Activated naive CD8-positive, alpha-beta T cell treated with anti-CD3 and anti-CD28 coated beads for 36 hours (primary cell): Measurements from ENCODE around the gene PTTG2. TPM values are rescaled to one million over a fixed set of nuclear protein-coding genes. Genes with fewer than 3 reads are reported as not detected.
"Not testable (repeated sequence)": the region's sequence is repeated elsewhere in the genome, so short reads cannot be mapped to it uniquely, and the experiment has no call there.

ENCODE experiments used
- DNase-seq: peaks from one replicate; pipeline ENCODE4 v3.0.0; 2021
- H3K27ac Mint-ChIP-seq: one replicate; pipeline ENCODE4 v1.8.0; 2022; ENCODE audit warnings: mild to moderate bottlenecking, moderate library complexity, mixed read lengths
- H3K27me3 Mint-ChIP-seq: one replicate; pipeline ENCODE4 v1.8.0; 2022; ENCODE audit warnings: mild to moderate bottlenecking, mixed read lengths
- H3K36me3 Mint-ChIP-seq: one replicate; pipeline ENCODE4 v1.8.0; 2021; ENCODE audit warnings: mild to moderate bottlenecking, mixed read lengths
- H3K4me1 Mint-ChIP-seq: one replicate; pipeline ENCODE4 v1.8.0; 2021; ENCODE audit warnings: mixed read lengths
- H3K4me3 Mint-ChIP-seq: one replicate; pipeline ENCODE4 v1.8.0; 2022; ENCODE audit warnings: mild to moderate bottlenecking, moderate library complexity, mixed read lengths
- H3K9me3 Mint-ChIP-seq: one replicate; pipeline ENCODE4 v1.8.0; 2022; ENCODE audit warnings: mixed read lengths
- total RNA-seq, 2 experiments: library from RNA; stranded (reverse); gene quantifications; one replicate each; pipeline ENCODE4 v1.2.3, GENCODE V29; 2021

The PTTG2 gene
- total RNA-seq, 2 experiments from 2014 or later: 0.34 TPM; not detected in 1

- no peaks in the 10 kb centered on the region for H3K27me3 Mint-ChIP-seq
- H3K27ac Mint-ChIP-seq: no peak overlapping the region
- peaks cover 6% of the 10 kb centered on the region for H3K9me3 Mint-ChIP-seq
- no peak overlapping the region for H3K4me3 Mint-ChIP-seq
- peaks cover 23% of the 10 kb centered on the region for H3K4me1 Mint-ChIP-seq
- DNase-seq: no peak
- H3K36me3 Mint-ChIP-seq: peaks cover 10% of the 10 kb centered on the region
These were observed 13.2 kb downstream of the PTTG2 start for GRCh38 chr4:37973441-37973840.

- not testable (repeated sequence) for H3K4me3 Mint-ChIP-seq, H3K27me3 Mint-ChIP-seq
- peaks cover 35% of the 10 kb centered on the region for H3K4me1 Mint-ChIP-seq
These were observed 15.2 kb downstream of the PTTG2 start for GRCh38 chr4:37975321-37975822.

GRCh38 chr4:37976507-37976906 is 16.3 kb downstream of the PTTG2 start:
- Mint-ChIP-seq H3K9me3 (no peaks in the 10 kb centered on the region), H3K27me3 (no peaks in the 10 kb centered on the region), H3K4me1 (peaks cover 31% of the 10 kb centered on the region), H3K4me3 (peak overlapping the region; percentile 62), H3K36me3 (no peaks in the 10 kb centered on the region), H3K27ac (peak overlapping the region; percentile 56)
- no peak for DNase-seq

More at GRCh38 chr4:37975321-37975822, 15.2 kb downstream of the PTTG2 start:
- not testable (repeated sequence) for H3K9me3 Mint-ChIP-seq, DNase-seq, H3K27ac Mint-ChIP-seq, H3K36me3 Mint-ChIP-seq

- H3K27ac Mint-ChIP-seq: peak overlapping the region; percentile 56
- H3K4me3 Mint-ChIP-seq: peak overlapping the region; percentile 62
- H3K27me3 Mint-ChIP-seq: no peaks in the 10 kb centered on the region
- H3K4me1 Mint-ChIP-seq: peaks cover 33% of the 10 kb centered on the region
- no peaks in the 10 kb centered on the region for H3K9me3 Mint-ChIP-seq
- DNase-seq: peak; percentile 85
- no peaks in the 10 kb centered on the region for H3K36me3 Mint-ChIP-seq
These were observed 16.8 kb downstream of the PTTG2 start for GRCh38 chr4:37976991-37977470.

GRCh38 chr4:37977471-37978247 is 17.5 kb downstream of the PTTG2 start:
- Mint-ChIP-seq H3K27ac (peak overlapping the region; percentile 78), H3K4me1 (peaks cover 35% of the 10 kb centered on the region), H3K27me3 (no peaks in the 10 kb centered on the region), H3K9me3 (no peaks in the 10 kb centered on the region), H3K4me3 (peak overlapping the region; percentile 80), H3K36me3 (no peaks in the 10 kb centered on the region)
- DNase-seq: peak; percentile 74

- H3K27ac Mint-ChIP-seq: peak overlapping the region; percentile 78
- H3K9me3 Mint-ChIP-seq: no peaks in the 10 kb centered on the region
- no peaks in the 10 kb centered on the region for H3K36me3 Mint-ChIP-seq
- peak; percentile 28 for DNase-seq
- peak overlapping the region; percentile 80 for H3K4me3 Mint-ChIP-seq
- no peaks in the 10 kb centered on the region for H3K27me3 Mint-ChIP-seq
- peaks cover 32% of the 10 kb centered on the region for H3K4me1 Mint-ChIP-seq
These were observed 18.2 kb downstream of the PTTG2 start for GRCh38 chr4:37978248-37978924.

- peaks cover 32% of the 10 kb centered on the region for H3K4me1 Mint-ChIP-seq
- no peaks in the 10 kb centered on the region for H3K9me3 Mint-ChIP-seq
- H3K27me3 Mint-ChIP-seq: no peaks in the 10 kb centered on the region
- no peak for DNase-seq
- no peaks in the 10 kb centered on the region for H3K36me3 Mint-ChIP-seq
- no peak overlapping the region for H3K27ac Mint-ChIP-seq
- no peak overlapping the region for H3K4me3 Mint-ChIP-seq
These were observed 20.0 kb downstream of the PTTG2 start for GRCh38 chr4:37980246-37980645.

- Mint-ChIP-seq H3K27ac (no peak overlapping the region), H3K27me3 (no peaks in the 10 kb centered on the region), H3K9me3 (no peaks in the 10 kb centered on the region), H3K4me3 (no peak overlapping the region), H3K4me1 (peaks cover 37% of the 10 kb centered on the region), H3K36me3 (no peaks in the 10 kb centered on the region)
- no peak for DNase-seq
These were observed 21.2 kb downstream of the PTTG2 start for GRCh38 chr4:37981425-37981824.

- DNase-seq: no peak
- no peak overlapping the region for H3K4me3 Mint-ChIP-seq
- peaks cover 35% of the 10 kb centered on the region for H3K4me1 Mint-ChIP-seq
- H3K27ac Mint-ChIP-seq: no peak overlapping the region
- H3K27me3 Mint-ChIP-seq: no peaks in the 10 kb centered on the region
- no peaks in the 10 kb centered on the region for H3K9me3 Mint-ChIP-seq
- H3K36me3 Mint-ChIP-seq: no peaks in the 10 kb centered on the region
These were observed 21.9 kb downstream of the PTTG2 start for GRCh38 chr4:37981844-37982720.

GRCh38 chr4:37982736-37983135 is 22.5 kb downstream of the PTTG2 start:
- Mint-ChIP-seq H3K4me1 (peaks cover 35% of the 10 kb centered on the region), H3K9me3 (no peaks in the 10 kb centered on the region)

GRCh38 chr4:37983951-37984350 is 23.8 kb downstream of the PTTG2 start:
- Mint-ChIP-seq H3K4me3 (no peak overlapping the region), H3K9me3 (no peaks in the 10 kb centered on the region), H3K36me3 (peaks cover 2% of the 10 kb centered on the region), H3K4me1 (peaks cover 31% of the 10 kb centered on the region), H3K27ac (no peak overlapping the region), H3K27me3 (no peaks in the 10 kb centered on the region)
- DNase-seq: no peak

More at GRCh38 chr4:37982736-37983135, 22.5 kb downstream of the PTTG2 start:
- Mint-ChIP-seq H3K27me3 (no peaks in the 10 kb centered on the region), H3K4me3 (no peak overlapping the region), H3K36me3 (peaks cover 2% of the 10 kb centered on the region), H3K27ac (no peak overlapping the region)
- DNase-seq: no peak

- H3K27ac Mint-ChIP-seq: no peak overlapping the region
- no peak for DNase-seq
- no peaks in the 10 kb centered on the region for H3K27me3 Mint-ChIP-seq
- peaks cover 21% of the 10 kb centered on the region for H3K4me1 Mint-ChIP-seq
- H3K4me3 Mint-ChIP-seq: no peak overlapping the region
- no peaks in the 10 kb centered on the region for H3K9me3 Mint-ChIP-seq
- peaks cover 2% of the 10 kb centered on the region for H3K36me3 Mint-ChIP-seq
These were observed 25.6 kb downstream of the PTTG2 start for GRCh38 chr4:37985730-37986275.

GRCh38 chr4:37988670-37989069 is 28.5 kb downstream of the PTTG2 start:
- Mint-ChIP-seq H3K27ac (no peak overlapping the region), H3K4me3 (no peak overlapping the region), H3K9me3 (no peaks in the 10 kb centered on the region), H3K27me3 (no peaks in the 10 kb centered on the region), H3K4me1 (peaks cover 16% of the 10 kb centered on the region), H3K36me3 (peaks cover 8% of the 10 kb centered on the region)
- no peak for DNase-seq

GRCh38 chr4:37989398-37990260 is 29.4 kb downstream of the PTTG2 start:
- no peak overlapping the region for H3K27ac Mint-ChIP-seq

More at GRCh38 chr4:37989398-37990260, 29.4 kb downstream of the PTTG2 start:
- Mint-ChIP-seq H3K27me3 (no peaks in the 10 kb centered on the region), H3K4me1 (peaks cover 19% of the 10 kb centered on the region), H3K36me3 (peaks cover 8% of the 10 kb centered on the region), H3K9me3 (no peaks in the 10 kb centered on the region), H3K4me3 (no peak overlapping the region)
- no peak for DNase-seq
